ENCODE measurements around the gene ADAMTSL4. TPM values are rescaled to one million over a fixed set of nuclear protein-coding genes. Genes with fewer than 3 reads are reported as not detected.
A peak's percentile ranks its signal among the peaks of the same experiment; 100 is the strongest.

Gene ADAMTSL4
- total RNA-seq (2014; rRNA removed; shearing (Covaris generic)), result not detected in 2 replicates

GRCh38 chr1:150548632-150549495 is at the start of gene ADAMTSL4:
Gene ADAMTSL4, plus strand, starts transcription at chr1:150549408. Its CDS starts 2,881 bp downstream, at chr1:150552289.
- peak; percentile 63 for DNase-seq (ENCODE audit: low spot score)

DNA sequence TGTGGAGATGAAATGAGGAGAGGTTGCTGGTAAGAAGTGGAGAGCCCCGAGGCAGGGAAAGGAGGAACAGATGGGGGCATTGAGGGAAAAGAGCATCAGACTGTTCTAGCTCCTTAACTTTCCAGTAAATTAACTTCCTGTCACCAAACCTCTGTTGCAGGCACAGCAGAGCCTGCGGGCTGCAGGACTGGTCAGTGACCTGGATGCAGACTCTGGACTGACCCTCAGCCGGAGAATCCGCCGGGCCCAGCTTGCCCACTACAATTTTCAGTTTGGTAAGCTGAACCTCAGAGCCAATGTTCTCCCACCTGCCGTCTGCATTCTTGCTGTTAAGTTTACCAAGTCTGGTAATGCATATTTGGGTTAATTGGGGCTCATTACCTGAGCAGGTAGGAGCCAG is 43.8 kb upstream of the ADAMTSL4 start:
- DNase-seq (ENCODE audit: low spot score), result no peak

GRCh38 chr1:150507912-150508864 is 41.0 kb upstream of the ADAMTSL4 start, which contains the start of gene ECM1:
Gene ECM1, plus strand, starts transcription at chr1:150508109. Its CDS starts 101 bp downstream, at chr1:150508210.
- peak; percentile 59 for DNase-seq (ENCODE audit: low spot score)

- DNase-seq (ENCODE audit: low spot score), result no peak
Measured at GRCh38 chr1:150508982-150509381, 40.2 kb upstream of the ADAMTSL4 start.

DNA sequence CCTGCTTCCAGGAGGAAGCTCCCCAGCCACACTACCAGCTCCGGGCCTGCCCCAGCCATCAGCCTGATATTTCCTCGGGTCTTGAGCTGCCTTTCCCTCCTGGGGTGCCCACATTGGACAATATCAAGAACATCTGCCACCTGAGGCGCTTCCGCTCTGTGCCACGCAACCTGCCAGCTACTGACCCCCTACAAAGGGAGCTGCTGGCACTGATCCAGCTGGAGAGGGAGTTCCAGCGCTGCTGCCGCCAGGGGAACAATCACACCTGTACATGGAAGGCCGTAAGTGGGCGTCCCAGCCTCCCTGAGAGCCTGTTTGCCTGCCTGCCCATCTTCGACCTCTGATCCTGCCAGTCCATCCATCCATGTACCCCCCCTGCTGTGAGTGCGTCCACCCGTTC is 37.7 kb upstream of the ADAMTSL4 start:
- DNase-seq (ENCODE audit: low spot score), result no peak

DNA sequence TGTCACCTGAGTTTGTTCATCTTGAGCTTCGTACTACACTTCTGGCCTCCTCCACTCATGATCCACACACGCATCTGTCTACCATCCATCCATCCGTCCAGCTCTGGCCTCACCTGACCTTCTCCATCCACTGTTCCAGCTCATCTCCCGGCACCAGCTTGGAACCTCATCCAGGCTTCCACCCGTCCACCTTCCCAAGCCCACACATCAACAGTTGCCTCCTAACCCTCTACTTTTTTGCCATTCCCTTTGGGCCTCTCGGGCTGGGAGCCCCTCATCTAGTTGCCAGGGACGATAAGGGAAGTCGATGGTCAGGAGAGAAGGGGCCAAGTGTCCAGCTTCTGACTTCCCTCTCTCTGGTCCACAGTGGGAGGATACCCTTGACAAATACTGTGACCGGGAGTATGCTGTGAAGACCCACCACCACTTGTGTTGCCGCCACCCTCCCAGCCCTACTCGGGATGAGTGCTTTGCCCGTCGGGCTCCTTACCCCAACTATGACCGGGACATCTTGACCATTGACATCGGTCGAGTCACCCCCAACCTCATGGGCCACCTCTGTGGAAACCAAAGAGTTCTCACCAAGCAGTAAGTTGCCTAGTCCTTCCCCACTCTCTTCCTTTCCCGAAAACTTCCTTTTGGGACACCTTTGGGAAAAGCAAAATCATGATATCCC is 37.1 kb upstream of the ADAMTSL4 start:
- DNase-seq (ENCODE audit: low spot score), result no peak

- DNase-seq (ENCODE audit: low spot score), result no peak
Measured at GRCh38 chr1:150512846-150513245, 36.4 kb upstream of the ADAMTSL4 start.

DNA sequence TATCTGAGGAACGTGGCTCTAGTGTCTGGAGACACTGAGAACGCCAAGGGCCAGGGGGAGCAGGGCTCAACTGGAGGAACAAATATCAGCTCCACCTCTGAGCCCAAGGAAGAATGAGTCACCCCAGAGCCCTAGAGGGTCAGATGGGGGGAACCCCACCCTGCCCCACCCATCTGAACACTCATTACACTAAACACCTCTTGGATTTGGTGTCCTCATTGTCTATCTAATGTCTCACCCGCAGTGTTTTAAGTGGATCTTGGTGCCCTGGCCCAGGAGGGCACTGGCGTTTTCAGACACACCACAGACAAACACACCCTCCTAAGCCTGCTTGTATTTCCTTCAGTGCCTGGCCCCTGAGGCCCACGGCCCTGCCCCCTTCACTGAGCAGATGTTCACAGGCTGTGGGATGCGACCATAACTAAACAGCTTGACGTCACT is 35.8 kb upstream of the ADAMTSL4 start:
- DNase-seq (ENCODE audit: low spot score), result no peak

- no peak for DNase-seq (ENCODE audit: low spot score)
Measured at GRCh38 chr1:150514260-150514659, 34.9 kb upstream of the ADAMTSL4 start.

GRCh38 chr1:150514913-150515327 is 34.3 kb upstream of the ADAMTSL4 start:
- DNase-seq (ENCODE audit: low spot score), result no peak

DNA sequence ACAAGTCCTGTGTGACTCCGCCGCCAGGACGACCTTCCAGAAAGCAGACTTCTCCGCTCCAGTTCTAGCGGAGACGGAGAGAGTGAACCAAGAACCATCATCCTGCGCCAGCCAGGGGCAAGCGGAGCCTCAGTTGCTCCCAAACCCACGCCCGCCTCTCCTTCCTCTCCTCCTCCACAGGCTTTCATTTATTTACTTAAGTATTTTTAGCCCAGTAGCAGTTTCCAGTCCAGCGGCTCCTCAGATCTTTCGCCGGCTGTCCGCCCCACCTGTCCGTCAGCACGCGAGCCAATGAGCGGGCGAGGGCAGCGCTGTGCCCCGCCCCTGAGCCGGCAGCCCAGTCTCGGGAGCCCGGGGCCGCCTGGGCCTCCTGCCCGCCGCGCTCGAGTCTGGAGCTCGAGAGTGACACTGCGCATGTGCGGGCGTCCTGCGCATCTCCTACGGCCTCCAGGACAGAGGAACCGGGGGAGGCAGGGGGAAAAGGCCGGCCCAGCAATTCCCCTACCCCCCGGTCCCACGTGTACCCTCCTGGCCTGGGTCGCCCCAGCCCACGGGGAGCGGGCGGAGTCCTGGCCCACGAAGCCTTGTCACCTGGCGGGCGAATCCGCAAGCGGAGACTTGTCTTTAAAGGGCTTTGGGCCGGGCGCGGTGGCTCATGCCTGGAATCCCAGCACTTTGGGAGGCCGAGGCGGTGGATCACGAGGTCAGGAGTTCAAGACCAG is 33.7 kb upstream of the ADAMTSL4 start, which contains the start of gene FALEC:
Gene FALEC, plus strand, starts transcription at position 425 of the 722 bp plus-strand sequence.
- peak; percentile 96 for DNase-seq (ENCODE audit: low spot score)

DNA sequence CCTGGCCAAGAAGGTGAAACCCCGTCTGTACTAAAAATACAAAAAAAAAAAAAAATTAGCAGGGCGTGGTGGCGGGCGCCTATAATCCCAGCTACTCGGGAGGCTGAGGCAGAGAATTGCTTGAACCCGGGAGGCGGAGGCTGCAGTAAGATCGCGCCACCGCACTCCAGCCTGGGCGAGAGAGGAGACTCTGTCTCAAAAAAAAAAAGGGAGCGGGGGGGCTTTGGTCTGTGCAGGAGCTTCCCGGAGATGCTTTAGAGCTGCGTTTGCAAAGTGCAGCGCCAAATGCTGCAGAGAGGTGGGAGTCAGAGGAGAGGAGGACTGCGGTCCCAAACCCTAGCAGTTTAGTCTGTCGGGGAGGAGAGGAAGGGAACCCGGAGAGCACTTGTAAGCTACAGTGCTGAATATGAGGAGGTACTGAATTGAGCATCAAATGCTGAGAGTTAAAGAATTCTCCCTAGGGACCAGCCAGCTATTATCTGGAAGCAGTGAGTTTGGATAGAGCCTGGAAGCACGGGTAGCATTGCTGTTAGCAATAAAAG is 33.1 kb upstream of the ADAMTSL4 start:
- DNase-seq (ENCODE audit: low spot score), result peak; percentile 15

- DNase-seq (ENCODE audit: low spot score), result peak; percentile 22
Measured at GRCh38 chr1:150516616-150517015, 32.6 kb upstream of the ADAMTSL4 start.

- DNase-seq (ENCODE audit: low spot score), result no peak
Measured at GRCh38 chr1:150521196-150521968, 27.8 kb upstream of the ADAMTSL4 start.

DNA sequence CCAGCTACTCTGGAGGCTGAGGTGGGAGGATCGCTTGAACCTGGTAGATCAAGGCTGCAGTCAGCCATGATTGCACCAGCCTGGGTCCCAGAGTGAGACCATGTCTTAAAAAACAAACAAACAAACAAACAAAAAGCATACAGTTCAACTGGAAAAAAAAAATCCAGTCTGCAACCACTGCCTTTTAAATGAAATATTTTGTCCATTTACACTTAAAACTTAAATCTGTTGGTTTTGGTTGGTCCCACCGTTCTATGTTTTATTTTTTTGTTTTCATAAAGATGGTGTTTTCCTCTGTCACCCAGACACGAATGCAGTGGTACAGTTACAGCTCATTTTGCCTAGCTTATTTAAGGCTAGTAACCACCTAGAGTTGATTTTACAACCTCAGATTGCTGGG is 23.9 kb upstream of the ADAMTSL4 start:
- no peak for DNase-seq (ENCODE audit: low spot score)

GRCh38 chr1:150528196-150528595 is 21.0 kb upstream of the ADAMTSL4 start:
- no peak for DNase-seq (ENCODE audit: low spot score)

DNA sequence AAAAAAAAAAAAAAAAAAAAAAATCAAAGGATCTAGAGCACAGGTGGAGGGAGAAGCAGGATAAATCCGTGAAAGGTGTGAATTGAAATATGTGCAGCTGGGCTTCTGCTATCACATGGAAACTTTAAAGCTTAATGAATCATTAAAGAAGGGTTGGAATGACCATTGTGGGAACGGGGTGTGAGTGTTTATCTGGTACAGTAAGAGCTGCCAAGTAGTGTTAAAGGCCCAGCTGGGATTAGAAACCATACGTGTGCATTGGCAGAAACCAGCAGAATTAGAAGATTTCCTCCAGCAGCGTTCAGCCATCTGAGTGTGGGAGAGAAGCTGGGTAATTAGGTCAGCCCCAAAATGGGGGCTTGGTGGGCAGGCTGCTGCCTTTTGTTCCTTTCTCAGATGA is 20.2 kb upstream of the ADAMTSL4 start:
- peak; percentile 42 for DNase-seq (ENCODE audit: low spot score)

DNA sequence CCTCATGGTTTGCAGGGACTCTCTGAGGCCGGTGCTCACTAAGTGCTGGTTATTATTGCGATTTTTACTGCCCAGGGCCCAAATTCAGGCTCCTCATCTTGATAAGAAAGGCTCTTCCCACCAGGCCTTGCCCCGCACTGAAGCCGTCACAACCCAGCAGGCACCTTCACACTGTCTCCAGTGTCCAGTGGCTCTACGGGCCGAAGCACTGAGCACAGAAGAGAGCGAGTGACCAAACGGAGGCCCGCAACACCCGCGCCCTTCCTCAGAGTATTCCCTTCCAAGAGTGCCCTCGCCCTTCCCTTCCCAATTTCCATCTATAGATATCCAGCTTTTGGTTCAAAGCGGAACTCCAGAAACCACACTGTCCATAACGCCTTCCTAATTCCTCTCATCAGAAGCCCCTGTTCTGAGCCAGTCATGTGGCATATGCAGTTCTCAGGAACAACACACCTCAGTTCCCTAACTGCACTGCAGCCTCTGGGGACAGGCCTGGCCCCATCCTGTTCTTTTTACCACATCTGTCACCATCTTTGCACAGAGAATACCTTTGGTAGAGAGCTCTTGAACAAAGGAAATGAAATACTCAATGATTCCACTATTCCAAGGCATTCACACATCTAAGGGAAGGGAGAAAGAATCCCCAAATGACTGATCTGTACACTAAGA is 18.6 kb upstream of the ADAMTSL4 start:
- DNase-seq (ENCODE audit: low spot score), result no peak

- DNase-seq (ENCODE audit: low spot score), result no peak
Measured at GRCh38 chr1:150532860-150533259, 16.3 kb upstream of the ADAMTSL4 start.

All from HT-29 (cell line).